ENCODE measurements around the gene CPNE6.
"Not testable (repeated sequence)": the region's sequence is repeated elsewhere in the genome, so short reads cannot be mapped to it uniquely, and the experiment has no call there.

CPNE6 gene

GRCh38 chr14:24071144-24071697 lies at the start of gene CPNE6:
Gene CPNE6 (plus strand): TSS chr14:24071562. CDS start chr14:24072937, 1,375 bp downstream.
- no peak for DNase-seq

GRCh38 chr14:24024939-24025418 lies 46.4 kb upstream of the CPNE6 start:
- DNase-seq, result not testable (repeated sequence)

GRCh38 chr14:24029687-24030086 lies 41.7 kb upstream of the CPNE6 start:
- DNase-seq, result not testable (repeated sequence)

GRCh38 chr14:24031331-24031730 lies 40.0 kb upstream of the CPNE6 start:
- not testable (repeated sequence) for DNase-seq

- DNase-seq, result no peak
These were observed 38.5 kb upstream of the CPNE6 start for GRCh38 chr14:24032727-24033418.

GRCh38 chr14:24035769-24036168 lies 35.6 kb upstream of the CPNE6 start:
- DNase-seq, result not testable (repeated sequence)

GRCh38 chr14:24036169-24036962 lies 35.0 kb upstream of the CPNE6 start:
- peak; percentile 65 for DNase-seq

- DNase-seq, result not testable (repeated sequence)
These were observed 34.3 kb upstream of the CPNE6 start for GRCh38 chr14:24036963-24037657.

- no peak for DNase-seq
These were observed 33.7 kb upstream of the CPNE6 start for GRCh38 chr14:24037658-24038037.

- DNase-seq, result no peak
These were observed 32.7 kb upstream of the CPNE6 start for GRCh38 chr14:24038686-24039085.

- DNase-seq, result no peak
These were observed 30.7 kb upstream of the CPNE6 start for GRCh38 chr14:24040692-24041091.

- DNase-seq, result no peak
These were observed 28.6 kb upstream of the CPNE6 start for GRCh38 chr14:24042746-24043145.

GRCh38 chr14:24049002-24049401 lies 22.4 kb upstream of the CPNE6 start:
- not testable (repeated sequence) for DNase-seq

GRCh38 chr14:24050753-24051152 lies 20.6 kb upstream of the CPNE6 start:
- DNase-seq, result not testable (repeated sequence)

- no peak for DNase-seq
These were observed 20.1 kb upstream of the CPNE6 start for GRCh38 chr14:24051176-24051788.

GRCh38 chr14:24051789-24052655 lies 19.3 kb upstream of the CPNE6 start, which contains the start of gene CARMIL3:
Gene CARMIL3 (plus strand): TSS chr14:24052009. CDS start chr14:24052154, 145 bp downstream.
- DNase-seq, result peak; percentile 47

- no peak for DNase-seq
These were observed 18.5 kb upstream of the CPNE6 start for GRCh38 chr14:24052656-24053547.

GRCh38 chr14:24053548-24054323 lies 17.6 kb upstream of the CPNE6 start:
- no peak for DNase-seq

- DNase-seq, result no peak
These were observed 17.1 kb upstream of the CPNE6 start for GRCh38 chr14:24054324-24054641.

GRCh38 chr14:24054646-24055045 lies 16.7 kb upstream of the CPNE6 start:
- no peak for DNase-seq

Data from NCI-H2107 (cell line).